A549 (cell line): ENCODE measurements around the gene COL5A2. TPM values are rescaled to one million over a fixed set of nuclear protein-coding genes. Genes with fewer than 3 reads are reported as not detected.

Experiments
- ATAC-seq, 2 experiments: fragments of 200-7000 bp in 1 of 2; fragments of >200 bp in 1 of 2; cut with Nextera tagmentation in 1 of 2; cut with Tn5 transposase in 1 of 2; 3 replicates each; pipeline versions ENCODE4 v1.8.0 to v1.9.1; 2018 to 2020; ENCODE audit warnings: mild to moderate bottlenecking in 1 of 2, moderate library complexity in 1 of 2
- CTCF ChIA-PET: fragments of 300-600 bp; sonication (Branson Sonifier 250); formaldehyde crosslinking; extraction: SDS; loops from one replicate; lab custom pipeline; 2021; ENCODE audit warnings: antibody characterized with exemption, inconsistent platforms; lab: Yijun Ruan, JAX
- POLR2A ChIA-PET: fragments of 350-600 bp; formaldehyde crosslinking; extraction: SDS; loops from one replicate; lab custom pipeline; 2021; ENCODE audit warnings: antibody characterized with exemption, inconsistent platforms; lab: Yijun Ruan, JAX
- DNase-seq, 2 experiments: peaks; one replicate each; pipeline versions ENCODE4 v3.0.0 to v3.0.0-alpha.2; 2011 to 2016; ENCODE audit warnings: low read depth in 1 of 2, low spot score in 1 of 2
- FAIRE-seq: peaks from 2 replicates; lab custom pipeline; 2011; peaks lifted over from hg19 to GRCh38; lab: Jason Lieb, UNC
- H3K27ac ChIP-seq, 2 experiments: fragments of >200 bp; sonication (Bioruptor Twin); formaldehyde crosslinking; 3 replicates each; pipeline ENCODE4 v1.5.1; 2016 to 2017
- H3K4me1 ChIP-seq: fragments of >200 bp; sonication (Bioruptor Twin); formaldehyde crosslinking; 3 replicates; pipeline ENCODE4 v1.6.1; 2016
- H3K4me2 ChIP-seq: fragments of >200 bp; sonication (Bioruptor Twin); formaldehyde crosslinking; 3 replicates; pipeline ENCODE4 v1.6.1; 2016
- H3K4me3 ChIP-seq: fragments of >200 bp; sonication (Bioruptor Twin); formaldehyde crosslinking; 3 replicates; pipeline ENCODE4 v1.5.1; 2016
- H3K9me3 ChIP-seq: fragments of >200 bp; sonication (Bioruptor Twin); formaldehyde crosslinking; 3 replicates; pipeline ENCODE4 v1.6.1; 2016
- ATOH8 ChIP-seq: fragments of 250-450 bp; sonication (Bioruptor Pico); IDR thresholded peaks from 2 replicates; pipeline ENCODE4 v1.5.0; 2020; ENCODE audit warnings: low read depth, mild to moderate bottlenecking, moderate library complexity
- BCL3 ChIP-seq: fragments of >200 bp; sonication (Bioruptor Twin); formaldehyde crosslinking; IDR thresholded peaks from 3 replicates; pipeline ENCODE4 v1.6.1; 2016
- CHD2 ChIP-seq: fragments of 150-350 bp; IDR thresholded peaks from 2 replicates; pipeline ENCODE4 v1.6.1; 2014; ENCODE audit warnings: low read length; ENCODE audit not compliant: partially characterized antibody
- CHD4 ChIP-seq: fragments of 200-600 bp; sonication (generic); IDR thresholded peaks from 2 replicates; pipeline ENCODE4 v1.6.1; 2016; ENCODE audit warnings: antibody characterized with exemption, mild to moderate bottlenecking, borderline replicate concordance
- CTCF ChIP-seq: fragments of >200 bp; sonication (Bioruptor Twin); formaldehyde crosslinking; IDR thresholded peaks from 3 replicates; pipeline ENCODE4 v1.5.1; 2016
- FOSB ChIP-seq: fragments of 250-450 bp; sonication (Bioruptor Pico); IDR thresholded peaks from 2 replicates; pipeline ENCODE4 v1.5.0; 2020; ENCODE audit warnings: mild to moderate bottlenecking, moderate library complexity
- FOSL2 ChIP-seq, 2 experiments: fragments of 450-650 bp in 1 of 2; fragments of >200 bp in 1 of 2; sonication (Bioruptor Twin) in 1 of 2; formaldehyde crosslinking; IDR thresholded peaks; 2 replicates each; pipeline versions ENCODE4 v1.5.0 to v1.6.1; 2016 to 2020; ENCODE audit warnings: mild to moderate bottlenecking in 1 of 2, moderate library complexity in 1 of 2
- GATA3 ChIP-seq: IDR thresholded peaks from 2 replicates; pipeline ENCODE4 v1.6.1; 2012; ENCODE audit warnings: borderline replicate concordance
- NFE2L2 ChIP-seq: fragments of 150-350 bp; conservative IDR thresholded peaks from 2 replicates; pipeline ENCODE4 v1.6.1; 2014; ENCODE audit warnings: low read length
- POLR2A ChIP-seq: IDR thresholded peaks from 2 replicates; pipeline ENCODE4 v1.6.1; 2012; ENCODE audit warnings: mild to moderate bottlenecking, low read length
- RAD21 ChIP-seq, 2 experiments: fragments of >200 bp in 1 of 2; sonication (Bioruptor Twin) in 1 of 2; formaldehyde crosslinking in 1 of 2; IDR thresholded peaks in 1 of 2; conservative IDR thresholded peaks in 1 of 2; 2 replicates in 1 of 2; 3 replicates in 1 of 2; pipeline ENCODE4 v1.6.1; 2012 to 2018; ENCODE audit warnings: inconsistent platforms in 1 of 2
- RCOR1 ChIP-seq: fragments of 150-350 bp; IDR thresholded peaks from 2 replicates; pipeline ENCODE4 v1.6.1; 2014; ENCODE audit warnings: antibody characterized with exemption, low read length, low read depth
- RFX5 ChIP-seq: fragments of 450-650 bp; IDR thresholded peaks from 2 replicates; pipeline ENCODE4 v1.7.1; 2014; ENCODE audit warnings: antibody characterized with exemption, mild to moderate bottlenecking, moderate library complexity
- SMC3 ChIP-seq: fragments of >200 bp; sonication (Bioruptor Twin); formaldehyde crosslinking; IDR thresholded peaks from 3 replicates; pipeline ENCODE4 v1.6.1; 2018; ENCODE audit warnings: inconsistent platforms
- ZSCAN20 ChIP-seq: fragments of 250-450 bp; sonication (Bioruptor Pico); IDR thresholded peaks from 2 replicates; pipeline ENCODE4 v1.8.0; 2022; ENCODE audit warnings: mild to moderate bottlenecking, moderate library complexity
- WGBS: methylation state at CpG from one replicate; pipeline ENCODE4 v1.1.6; 2017; ENCODE audit errors: missing lambda C conversion rate; 5-methylcytosine and 5-hydroxymethylcytosine counted together
- polyA plus RNA-seq, 4 experiments: library from polyadenylated mRNA; depleted of rRNA in 3 of 4; stranded (reverse); fragments of >200 nt; fragmentation: RNase III in 1 of 4; extraction: RNeasy Plus Mini Kit Qiagen cat#74134 plus additional on column Dnase treatment in 1 of 4; gene quantifications; 2 replicates in 3 of 4; 3 replicates in 1 of 4; pipeline ENCODE4 v1.2.3, GENCODE V29; 2011 to 2017
- small RNA-seq, 6 experiments: library from RNA; depleted of rRNA; stranded (forward); fragments of <200 nt; gene quantifications; one replicate each; pipeline ENCODE3, GENCODE V24; 2012

Gene COL5A2
- polyA plus RNA-seq, 2 of the 4 experiments (the other 2 are of a cell fraction) = 152 to 215 TPM

- CTCF ChIA-PET = interaction anchor here (0.8 to 2.3 kb wide), 7 partner anchors 11 to 462 kb away, joined by 3 to 10 read pairs (median 4); no protein-coding TSS in a partner anchor
- Histone ChIP-seq H3K4me3 (no peak overlapping the region), H3K4me2 (peak overlapping the region; percentile 23; the same call in 1 of the 3 replicates), H3K27ac (0 out of 6 replicates have a peak overlapping the region, but pooled peaks of 1 of the 2 experiments have one; percentile 27), H3K9me3 (no peaks in the 10 kb centered on the region), H3K4me1 (peaks cover 8% of the 10 kb centered on the region; the same call in 2 of the 3 replicates)
- 42% methylated on average over 5 of the region's 5 CpGs for WGBS
- ATAC-seq (peak; percentile 54 to 89; a peak in 5 of 6 replicates), FAIRE-seq (no peak), DNase-seq (peak in 1 of 2 experiments; percentile 74)
- POLR2A ChIA-PET = interaction anchor here (1.0 kb wide), 1 partner anchor 692 kb away, joined by 4 read pairs; no protein-coding TSS in a partner anchor
- TF ChIP-seq FOSB (CRISPR knock-in tag) = no peak
- TF ChIP-seq ATOH8 (CRISPR knock-in tag) = no peak
- TF ChIP-seq CHD4 = no peak
- no peak for TF ChIP-seq CHD2
- no peak for TF ChIP-seq NFE2L2
- TF ChIP-seq FOSL2 (IDR thresholded peaks at IDR 0.05) = no peak
- TF ChIP-seq FOSL2 (CRISPR knock-in tag; IDR thresholded peaks at IDR 0.05) = 0 out of 2 replicates have a peak, but pooled peaks have one; percentile 27
- TF ChIP-seq BCL3 = no peak
Observed at GRCh38 chr2:188984680-188985079, 194.9 kb downstream of the COL5A2 start.

GRCh38 chr2:188984065-188984491 is 195.5 kb downstream of the COL5A2 start:
- H3K4me2 ChIP-seq = no peak overlapping the region
- H3K9me3 ChIP-seq = no peaks in the 10 kb centered on the region
- ATAC-seq (peak in 1 of 2 experiments; percentile 51; a peak in 1 of 6 replicates), DNase-seq (peak in 1 of 2 experiments; percentile 36), FAIRE-seq (peak; percentile 18)
- CTCF ChIA-PET = interaction anchor here (0.6 to 2.3 kb wide), 11 partner anchors 10 to 461 kb away, joined by 3 to 10 read pairs (median 3); no protein-coding TSS in a partner anchor
- H3K27ac ChIP-seq = no peak overlapping the region
- H3K4me1 ChIP-seq = peaks cover 14% of the 10 kb centered on the region; the same call in 2 of the 3 replicates
- no peak overlapping the region for H3K4me3 ChIP-seq
- TF ChIP-seq CTCF (peak; percentile 41; the same call in 2 of the 3 replicates), RAD21 (conservative IDR thresholded peaks at IDR 0.05 in 1 of 2, IDR thresholded peaks at IDR 0.05 in 1 of 2) (peak; percentile 57 to 64), SMC3 (peak; percentile 64), ZSCAN20 (no peak), POLR2A (no peak)
- POLR2A ChIA-PET = interaction anchor here (1.0 kb wide), 1 partner anchor 691 kb away, joined by 4 read pairs; no protein-coding TSS in a partner anchor

GRCh38 chr2:188983427-188984064 is 196.0 kb downstream of the COL5A2 start:
- POLR2A ChIA-PET = interaction anchor here (1.0 kb wide), 1 partner anchor 691 kb away, joined by 4 read pairs; no protein-coding TSS in a partner anchor
- 0 out of 5 replicates have a peak, but pooled peaks of 1 of the 2 experiments have one; percentile 17 for TF ChIP-seq RAD21 (conservative IDR thresholded peaks at IDR 0.05 in 1 of 2, IDR thresholded peaks at IDR 0.05 in 1 of 2)
- no peak for TF ChIP-seq GATA3
- no peak for TF ChIP-seq RFX5
- TF ChIP-seq RCOR1 = no peak
- TF ChIP-seq, all 56 proteins: peak for 1
- Histone ChIP-seq H3K4me3 (no peak overlapping the region), H3K4me1 (peaks cover 17% of the 10 kb centered on the region; the same call in 2 of the 3 replicates), H3K9me3 (no peaks in the 10 kb centered on the region), H3K4me2 (no peak overlapping the region), H3K27ac (no peak overlapping the region)
- CTCF ChIA-PET = interaction anchor here (0.6 to 2.3 kb wide), 10 partner anchors 11 to 461 kb away, joined by 3 to 10 read pairs (median 3); no protein-coding TSS in a partner anchor
- DNase-seq (no peak), FAIRE-seq (no peak), ATAC-seq (0 out of 6 replicates have a peak, but pooled peaks of 1 of the 2 experiments have one; percentile 42)
- WGBS = 88% methylated on average over 4 of the region's 4 CpGs

Small RNAs within 50 kb of the gene (small RNA-seq; reads per million reads assigned to genes)
- gene MIR3129 = 2.1 to 119 (median 34.5) reads per million in 6 experiments

Other genes with a start within 250 kb of the COL5A2 start
- 3.2 and 3.7 TPM in 2 replicates for gene COL3A1, start 205.4 kb downstream of the COL5A2 start, polyA plus RNA-seq (2011; rRNA removed)
- gene COL3A1, start 205.4 kb downstream of the COL5A2 start, polyA plus RNA-seq (2017; fragmentation: RNase III; extraction: RNeasy Plus Mini Kit Qiagen cat#74134 plus additional on column Dnase treatment) = 0.35 to 0.99 TPM (median 0.70 TPM) in 3 replicates